ENCODE measurements around the gene TRANK1. TPM values are rescaled to one million over a fixed set of nuclear protein-coding genes. Genes with fewer than 3 reads are reported as not detected.

Gene TRANK1
- total and polyA plus RNA-seq, 2 of the 4 experiments (the other 2 are of a cell fraction): 7.9 to 12.7 TPM

DNA sequence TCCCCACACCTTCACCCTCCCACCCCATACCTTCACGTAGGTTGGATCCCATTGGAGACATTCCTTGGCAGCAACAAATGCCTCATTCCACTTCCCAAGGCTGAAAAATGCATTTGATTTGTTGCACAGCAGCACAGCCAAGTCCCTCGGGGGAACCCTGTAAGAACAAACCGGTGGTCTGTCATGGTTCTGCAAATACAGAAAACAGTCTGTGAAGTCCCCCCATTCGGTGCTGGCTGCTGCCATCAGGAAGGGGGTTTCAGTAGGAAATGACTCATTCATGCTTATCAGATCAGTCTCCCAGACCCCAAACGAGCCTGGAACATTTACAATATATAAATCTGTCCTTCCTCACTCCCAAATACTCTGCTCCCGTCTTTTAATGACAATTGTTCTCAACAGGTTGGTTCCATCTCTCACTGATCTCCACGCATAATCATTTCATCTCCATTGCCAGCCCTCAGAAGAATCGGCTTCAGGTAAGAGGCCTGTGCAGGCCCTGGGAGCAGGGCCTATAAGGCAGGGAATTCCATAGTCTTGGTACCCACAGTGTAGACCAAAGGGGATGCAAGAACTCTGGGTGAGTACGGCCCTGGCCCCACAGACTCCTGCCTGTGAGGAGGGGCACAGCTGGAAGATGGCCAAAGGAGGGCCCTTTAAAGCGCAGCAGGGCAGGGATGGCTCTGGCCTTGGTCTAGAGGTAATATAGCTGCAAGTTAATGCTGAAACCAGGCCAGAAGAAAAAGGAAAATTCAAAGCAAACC is 41.6 kb downstream of the TRANK1 start:
- Histone ChIP-seq H4K20me1 (ENCODE audit: insufficient read depth, low read length) (no peaks in the 10 kb centered on the region), H3K23ac (ENCODE audit: low read depth, low read length) (no peak overlapping the region), H2AFZ (replicated peaks; ENCODE audit: low read length, poor library complexity) (no peak overlapping the region), H3K9me1 (ENCODE audit: insufficient read depth, low read length) (peaks cover 6% of the 10 kb centered on the region; the same call in 1 of the 2 replicates), H2BK20ac (ENCODE audit: low read depth, low read length) (no peak overlapping the region), H3K79me1 (ENCODE audit: low read depth in 1 of 2, low read length in 2 of 2) (no peaks in the 10 kb centered on the region), H4K91ac (ENCODE audit: insufficient read depth, low read depth, low read length) (no peak overlapping the region), H2BK120ac (ENCODE audit: low read depth, low read length) (no peak overlapping the region), H3K36me3 (ENCODE audit: control insufficient read depth, insufficient read depth, low read length) (peaks cover 6% of the 10 kb centered on the region; the same call in 1 of the 2 replicates), H3K4me1 (ENCODE audit: control insufficient read depth, insufficient read depth, low read length) (peaks cover 5% of the 10 kb centered on the region), H3K4ac (ENCODE audit: low read depth, low read length) (no peak overlapping the region), H4K5ac (ENCODE audit: low read depth, low read length) (no peak overlapping the region), H2BK15ac (ENCODE audit: low read depth, low read length) (no peak overlapping the region), H3K27ac (ENCODE audit: insufficient read depth, low read length) (no peak overlapping the region), H3K4me3 (ENCODE audit: insufficient read depth, low read depth, low read length) (no peak overlapping the region), H3K14ac (replicated peaks; ENCODE audit: low read depth, low read length) (no peak overlapping the region), H3K9me3 (ENCODE audit: control insufficient read depth, insufficient read depth, low read length) (no peaks in the 10 kb centered on the region), H2AK5ac (ENCODE audit: low read depth, low read length) (no peak overlapping the region), H3K9ac (ENCODE audit: low read depth, low read length) (no peak overlapping the region), H3K18ac (ENCODE audit: low read depth, low read length) (no peak overlapping the region), H3K4me2 (ENCODE audit: low read depth, low read length) (no peak overlapping the region), H3K56ac (ENCODE audit: extremely low read depth, insufficient read depth, low read length) (no peak overlapping the region), H2AK9ac (replicated peaks; ENCODE audit: low read depth, low read length, poor library complexity) (no peak overlapping the region), H2BK5ac (ENCODE audit: low read depth, low read length, poor library complexity, severe bottlenecking) (no peak overlapping the region), H4K8ac (ENCODE audit: low read depth in 2 of 2, low read length in 2 of 2) (no peak overlapping the region), H3K27me3 (ENCODE audit: control insufficient read depth, insufficient read depth, low read length) (no peaks in the 10 kb centered on the region)
- intact Hi-C loops (cut with micrococcal nuclease) (no loop called here), dilution Hi-C loops (cut with HindIII; ENCODE audit: low sequenced_read_pairs, unreplicated experiment) (no loop called here), in situ Hi-C loops (cut with MboI; ENCODE audit: low sequenced_read_pairs) (no loop called here)
- DNase-seq (no peak), ATAC-seq (ENCODE audit: low read depth) (no peak)
- BruUV-seq (replicated peaks): no TSS peak
- POLR2A ChIA-PET (ENCODE audit: unreplicated experiment): no interaction called here
- WGBS, 2 experiments (ENCODE audit: extremely low coverage in 2 of 2, insufficient read length in 1 of 2): 37% methylated on average over 3 of the region's 10 CpGs; no CpG with 5 or more reads in 1 of the 2 experiments
- CTCF ChIA-PET: interaction anchor here (0.7 kb wide), 1 partner anchor 11 kb away, joined by 3 read pairs; no protein-coding TSS in a partner anchor
- no peak for TF ChIP-seq CEBPB (IDR thresholded peaks at IDR 0.05; ENCODE audit: low read depth, low read length)
- TF ChIP-seq CHD1 (IDR thresholded peaks at IDR 0.05; ENCODE audit: low read depth, low read length): no peak
- TF ChIP-seq, protein P1, sequence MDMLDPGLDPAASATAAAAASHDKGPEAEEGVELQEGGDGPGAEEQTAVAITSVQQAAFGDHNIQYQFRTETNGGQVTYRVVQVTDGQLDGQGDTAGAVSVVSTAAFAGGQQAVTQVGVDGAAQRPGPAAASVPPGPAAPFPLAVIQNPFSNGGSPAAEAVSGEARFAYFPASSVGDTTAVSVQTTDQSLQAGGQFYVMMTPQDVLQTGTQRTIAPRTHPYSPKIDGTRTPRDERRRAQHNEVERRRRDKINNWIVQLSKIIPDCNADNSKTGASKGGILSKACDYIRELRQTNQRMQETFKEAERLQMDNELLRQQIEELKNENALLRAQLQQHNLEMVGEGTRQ (IDR thresholded peaks at IDR 0.05; ENCODE audit: low read depth, low read length): no peak
- TF ChIP-seq BHLHE40 (IDR thresholded peaks at IDR 0.05; ENCODE audit: low read depth, low read length): no peak
- TF ChIP-seq, protein P2, sequence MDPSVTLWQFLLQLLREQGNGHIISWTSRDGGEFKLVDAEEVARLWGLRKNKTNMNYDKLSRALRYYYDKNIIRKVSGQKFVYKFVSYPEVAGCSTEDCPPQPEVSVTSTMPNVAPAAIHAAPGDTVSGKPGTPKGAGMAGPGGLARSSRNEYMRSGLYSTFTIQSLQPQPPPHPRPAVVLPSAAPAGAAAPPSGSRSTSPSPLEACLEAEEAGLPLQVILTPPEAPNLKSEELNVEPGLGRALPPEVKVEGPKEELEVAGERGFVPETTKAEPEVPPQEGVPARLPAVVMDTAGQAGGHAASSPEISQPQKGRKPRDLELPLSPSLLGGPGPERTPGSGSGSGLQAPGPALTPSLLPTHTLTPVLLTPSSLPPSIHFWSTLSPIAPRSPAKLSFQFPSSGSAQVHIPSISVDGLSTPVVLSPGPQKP (IDR thresholded peaks at IDR 0.05; ENCODE audit: borderline replicate concordance, low read depth, low read length): no peak
- TF ChIP-seq RAD21 (IDR thresholded peaks at IDR 0.05; ENCODE audit: low read length): no peak
- no peak for TF ChIP-seq RFX5 (IDR thresholded peaks at IDR 0.05; ENCODE audit: low read depth, low read length)
- TF ChIP-seq MXI1 (IDR thresholded peaks at IDR 0.05; ENCODE audit: borderline replicate concordance, low read depth, low read length): no peak
- TF ChIP-seq MAZ (IDR thresholded peaks at IDR 0.05; ENCODE audit: borderline replicate concordance, low read depth, low read length): no peak
- no peak for TF ChIP-seq FOS (IDR thresholded peaks at IDR 0.05; ENCODE audit: low read depth, low read length)
- TF ChIP-seq POLR2A (IDR thresholded peaks at IDR 0.05; ENCODE audit: low read depth, low read length): no peak
- no peak for TF ChIP-seq SMC3 (IDR thresholded peaks at IDR 0.05; ENCODE audit: low read depth, low read length)
- no peak for TF ChIP-seq NFE2L2 (IDR thresholded peaks at IDR 0.05; ENCODE audit: low read depth, low read length)
- TF ChIP-seq MAFK (IDR thresholded peaks at IDR 0.05; ENCODE audit: low read depth, low read length): no peak
- TF ChIP-seq RCOR1 (IDR thresholded peaks at IDR 0.05; ENCODE audit: insufficient replicate concordance, low read length): no peak

Measured in IMR-90 (cell line).